HEK293 (cell line): Measurements from ENCODE around the gene LARP1B.

Source experiments
- CTCF ChIP-seq: fragments of 450-650 bp; formaldehyde crosslinking; IDR thresholded peaks from 2 replicates; pipeline ENCODE4 v1.5.1; 2016; ENCODE audit warnings: missing biosample characterization, missing genetic modification characterization
- KLF1 ChIP-seq: fragments of 450-650 bp; formaldehyde crosslinking; IDR thresholded peaks from 2 replicates; pipeline ENCODE4 v1.5.1; 2016; ENCODE audit warnings: missing biosample characterization, missing genetic modification characterization
- YY1 ChIP-seq: fragments of 450-650 bp; formaldehyde crosslinking; IDR thresholded peaks from 2 replicates; pipeline ENCODE4 v1.5.1; 2018; ENCODE audit warnings: missing biosample characterization, missing genetic modification characterization
- ZBTB11 ChIP-seq: fragments of 450-650 bp; formaldehyde crosslinking; conservative IDR thresholded peaks from 2 replicates; pipeline ENCODE4 v1.5.1; 2016; ENCODE audit warnings: low read depth, missing biosample characterization, missing genetic modification characterization
- ZNF76 ChIP-seq: fragments of 450-650 bp; formaldehyde crosslinking; IDR thresholded peaks from 2 replicates; pipeline ENCODE4; 2016; ENCODE audit warnings: low read depth, missing biosample characterization, missing genetic modification characterization, borderline replicate concordance

DNA sequence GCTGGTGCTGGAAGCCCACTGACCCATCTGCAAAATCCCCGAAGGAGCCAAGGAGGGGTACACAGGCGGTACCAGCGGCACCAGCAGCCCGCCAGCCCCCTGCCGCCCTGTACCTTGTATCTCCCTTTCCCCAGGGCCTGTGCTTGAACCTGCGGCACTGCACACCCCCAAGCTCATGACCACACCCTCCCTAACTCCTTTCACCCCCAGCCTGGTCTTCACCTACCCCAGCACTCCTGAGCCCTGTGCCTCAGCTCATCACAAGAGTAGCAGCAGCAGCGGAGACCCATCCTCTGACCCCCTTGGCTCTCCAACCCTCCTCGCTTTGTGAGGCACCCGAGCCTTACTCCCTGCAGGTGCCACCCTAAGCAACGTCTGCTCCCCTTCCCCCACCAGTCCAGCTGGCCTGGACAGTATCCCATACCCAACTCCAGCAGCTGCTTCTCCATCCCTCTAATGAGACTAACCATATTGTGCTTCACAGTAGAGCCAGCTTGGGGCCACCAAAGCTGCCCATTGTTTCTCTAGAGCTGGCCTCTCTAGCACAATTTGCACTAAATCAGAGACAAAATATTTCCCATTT lies 94.9 kb downstream of the LARP1B start:
- TF ChIP-seq CTCF (tag by site-specific recombination) (no peak), YY1 (tag by site-specific recombination) (no peak), KLF1 (no peak), ZBTB11 (tag by site-specific recombination) (no peak), ZNF76 (no peak)
